H1 (cell line): ENCODE results near the gene HLA-C. TPM values are rescaled to one million over a fixed set of nuclear protein-coding genes. Genes with fewer than 3 reads are reported as not detected.

Source experiments
- CTCF ChIA-PET: fragments of 300-600 bp; sonication (Branson Sonifier 250); formaldehyde crosslinking; loops from one replicate; lab custom pipeline; 2021; ENCODE audit not compliant: partially characterized antibody; lab: Charles Lee
- POLR2A ChIA-PET: fragments of 300-600 bp; sonication (Branson Sonifier 250); formaldehyde crosslinking; loops from one replicate; lab custom pipeline; 2021; ENCODE audit warnings: inconsistent platforms; ENCODE audit not compliant: partially characterized antibody; lab: Charles Lee
- DNase-seq, 2 experiments: peaks; one replicate each; pipeline versions ENCODE4 v3.0.0 to v3.0.0-alpha.2; 2010 to 2022; ENCODE audit warnings: low spot score in 2 of 2, low read depth in 1 of 2, mixed read lengths in 1 of 2
- FAIRE-seq: peaks from 2 replicates; lab custom pipeline; 2011; peaks lifted over from hg19 to GRCh38; lab: Jason Lieb, UNC
- H2AFZ ChIP-seq: 2 replicates; pipeline ENCODE4 v1.8.1; 2012; ENCODE audit warnings: low read length, inconsistent platforms
- H2AK5ac ChIP-seq: 2 replicates; pipeline ENCODE4 v1.6.1; 2013; ENCODE audit warnings: low read depth, low read length
- H2BK120ac ChIP-seq: replicated peaks from 2 replicates; pipeline ENCODE3; 2013; ENCODE audit warnings: low read depth, low read length, inconsistent platforms
- H2BK12ac ChIP-seq: 2 replicates; pipeline ENCODE4 v1.6.1; 2013; ENCODE audit warnings: low read depth, low read length
- H2BK15ac ChIP-seq: 2 replicates; pipeline ENCODE4 v1.6.1; 2013; ENCODE audit warnings: low read length
- H2BK20ac ChIP-seq: 2 replicates; pipeline ENCODE4 v1.6.1; 2013; ENCODE audit warnings: low read length
- H2BK5ac ChIP-seq: 2 replicates; pipeline ENCODE4 v1.6.1; 2013; ENCODE audit warnings: low read depth, low read length
- H3K14ac ChIP-seq: 2 replicates; pipeline ENCODE4 v1.6.1; 2013; ENCODE audit warnings: inconsistent platforms; ENCODE audit not compliant: insufficient read length
- H3K18ac ChIP-seq: 2 replicates; pipeline ENCODE4 v1.6.1; 2013; ENCODE audit warnings: low read length; ENCODE audit errors: extremely low read depth
- H3K23ac ChIP-seq: 2 replicates; pipeline ENCODE4 v1.6.1; 2013; ENCODE audit warnings: inconsistent platforms; ENCODE audit not compliant: insufficient read length
- H3K23me2 ChIP-seq: 2 replicates; pipeline ENCODE4 v1.6.1; 2013; ENCODE audit warnings: low read depth, low read length
- H3K27ac ChIP-seq: 2 replicates; pipeline ENCODE4 v1.6.1; 2011; ENCODE audit warnings: low read depth, low read length, inconsistent platforms
- H3K27me3 ChIP-seq, 4 experiments: replicated peaks in 1 of 4; 1 replicate in 1 of 4; 2 replicates in 3 of 4; pipeline versions ENCODE4 v1.6.1 to v1.8.1; 2011 to 2013; ENCODE audit warnings: low read length in 3 of 4, mild to moderate bottlenecking in 3 of 4, inconsistent platforms in 2 of 4, mixed read lengths in 2 of 4, moderate library complexity in 1 of 4; ENCODE audit not compliant: control insufficient read depth in 3 of 4, insufficient read depth in 3 of 4; ENCODE audit errors: extremely low read depth in 1 of 4
- H3K36me3 ChIP-seq, 4 experiments: 2 replicates each; pipeline versions ENCODE4 v1.6.1 to v1.8.1; 2011 to 2013; ENCODE audit warnings: mild to moderate bottlenecking in 4 of 4, low read length in 3 of 4, moderate library complexity in 2 of 4, control low read depth in 1 of 4, inconsistent platforms in 1 of 4; ENCODE audit not compliant: insufficient read depth in 4 of 4, control insufficient read depth in 2 of 4
- H3K4ac ChIP-seq: replicated peaks from 2 replicates; pipeline ENCODE3; 2013; ENCODE audit warnings: low read length, low read depth, mixed read lengths, inconsistent platforms; ENCODE audit not compliant: insufficient read length
- H3K4me1 ChIP-seq, 4 experiments: replicated peaks in 1 of 4; 1 replicate in 1 of 4; 2 replicates in 3 of 4; pipeline versions ENCODE4 v1.6.1 to v1.8.1; 2011 to 2013; ENCODE audit warnings: low read length in 3 of 4, inconsistent platforms in 2 of 4, mixed read lengths in 1 of 4; ENCODE audit not compliant: insufficient read depth in 4 of 4, control insufficient read depth in 3 of 4
- H3K4me2 ChIP-seq, 2 experiments: 2 replicates each; pipeline versions ENCODE4 v1.6.1 to v1.8.1; 2011 to 2013; ENCODE audit warnings: low read depth in 2 of 2, low read length in 2 of 2, control low read depth in 1 of 2, inconsistent platforms in 1 of 2, mild to moderate bottlenecking in 1 of 2; ENCODE audit not compliant: insufficient read depth in 1 of 2
- H3K4me3 ChIP-seq, 4 experiments: fragments of 200-600, 300-600 bp in 1 of 4; sonication (generic), shearing (Covaris generic), sonication (Bioruptor Twin) in 1 of 4; 2 replicates each; pipeline versions ENCODE4 v1.5.1 to v1.8.1; 2011 to 2016; ENCODE audit warnings: low read length in 4 of 4, low read depth in 3 of 4, control low read depth in 2 of 4, inconsistent platforms in 2 of 4, mild to moderate bottlenecking in 2 of 4, mixed read lengths in 1 of 4, moderate library complexity in 1 of 4; ENCODE audit not compliant: insufficient read depth in 2 of 4; ENCODE audit errors: extremely low read depth in 1 of 4
- H3K56ac ChIP-seq: replicated peaks from 2 replicates; pipeline ENCODE3; 2013; ENCODE audit warnings: low read depth, mild to moderate bottlenecking, mixed read lengths, low read length, inconsistent platforms; ENCODE audit not compliant: insufficient read length
- H3K79me1 ChIP-seq: 2 replicates; pipeline ENCODE4 v1.6.1; 2013; ENCODE audit warnings: low read depth, low read length, control low read depth
- H3K79me2 ChIP-seq, 2 experiments: 2 replicates each; pipeline versions ENCODE4 v1.6.1 to v1.8.1; 2012 to 2013; ENCODE audit warnings: low read length in 2 of 2, mild to moderate bottlenecking in 2 of 2, inconsistent platforms in 1 of 2; ENCODE audit not compliant: insufficient read depth in 2 of 2, control insufficient read depth in 1 of 2
- H3K9ac ChIP-seq, 4 experiments: replicated peaks in 1 of 4; 1 replicate in 1 of 4; 2 replicates in 3 of 4; pipeline versions ENCODE4 v1.6.1 to v1.8.1; 2011 to 2013; ENCODE audit warnings: low read depth in 3 of 4, low read length in 3 of 4, control low read depth in 2 of 4, mild to moderate bottlenecking in 2 of 4, moderate library complexity in 2 of 4, inconsistent platforms in 1 of 4; ENCODE audit errors: extremely low read depth in 1 of 4
- H3K9me3 ChIP-seq, 2 experiments: 2 replicates each; pipeline versions ENCODE4 v1.6.1 to v1.8.1; 2012 to 2013; ENCODE audit warnings: mild to moderate bottlenecking in 2 of 2, moderate library complexity in 2 of 2, control low read depth in 1 of 2, inconsistent platforms in 1 of 2, low read depth in 1 of 2, low read length in 1 of 2, mixed read lengths in 1 of 2; ENCODE audit not compliant: insufficient read depth in 2 of 2
- H4K20me1 ChIP-seq, 2 experiments: replicated peaks in 1 of 2; 2 replicates each; pipeline versions ENCODE3 to v1.8.1; 2011 to 2013; ENCODE audit warnings: inconsistent platforms in 2 of 2, low read length in 2 of 2, mild to moderate bottlenecking in 1 of 2; ENCODE audit not compliant: insufficient read depth in 2 of 2, control insufficient read depth in 1 of 2
- H4K5ac ChIP-seq: 2 replicates; pipeline ENCODE4 v1.6.1; 2013; ENCODE audit warnings: low read length, low read depth, mixed read lengths, inconsistent platforms; ENCODE audit not compliant: insufficient read length
- H4K8ac ChIP-seq: 2 replicates; pipeline ENCODE4 v1.8.0; 2013; ENCODE audit warnings: mild to moderate bottlenecking, moderate library complexity, low read length, inconsistent platforms; ENCODE audit not compliant: insufficient read depth; ENCODE audit errors: extremely low read depth
- H4K91ac ChIP-seq: replicated peaks from 2 replicates; pipeline ENCODE3; 2013; ENCODE audit warnings: low read length, mixed read lengths, inconsistent platforms; ENCODE audit not compliant: insufficient read length
- CTBP2 ChIP-seq: IDR thresholded peaks from 2 replicates; pipeline ENCODE4 v1.7.0; 2011; ENCODE audit warnings: borderline replicate concordance, mild to moderate bottlenecking, moderate library complexity, mixed read lengths, low read length; ENCODE audit not compliant: insufficient read depth, insufficient read length
- E2F6 ChIP-seq: IDR thresholded peaks from 2 replicates; pipeline ENCODE4 v1.6.1; 2012; ENCODE audit warnings: inconsistent platforms
- SP4 ChIP-seq: IDR thresholded peaks from 2 replicates; pipeline ENCODE4 v1.6.1; 2012; ENCODE audit warnings: low read length, inconsistent platforms
- SUZ12 ChIP-seq: fragments of 200-600 bp; sonication (generic); IDR thresholded peaks from 2 replicates; pipeline ENCODE4 v1.6.1; 2012; ENCODE audit warnings: mild to moderate bottlenecking, inconsistent platforms, low read length, moderate library complexity, mixed read lengths
- TCF12 ChIP-seq: IDR thresholded peaks from 2 replicates; pipeline ENCODE4 v1.6.1; 2011; ENCODE audit warnings: low read depth, mild to moderate bottlenecking, low read length
- WGBS, 2 experiments: shearing (Covaris generic) in 1 of 2; methylation state at CpG; one replicate each; pipeline versions ENCODE4 v1.1.6 to v1.1.7; 2013 to 2015; ENCODE audit warnings: low lambda C conversion rate in 2 of 2, mixed read lengths in 2 of 2, inconsistent platforms in 1 of 2, low coverage in 1 of 2, missing lambda C conversion rate in 1 of 2; ENCODE audit not compliant: insufficient replicate concordance in 2 of 2, insufficient coverage in 1 of 2, insufficient read length in 1 of 2; ENCODE audit errors: extremely low coverage in 1 of 2, missing lambda C conversion rate in 1 of 2; 5-methylcytosine and 5-hydroxymethylcytosine counted together
- polyA plus RNA-seq, 7 experiments: library from polyadenylated mRNA; depleted of rRNA in 3 of 7; stranded (reverse) in 5 of 7; unstranded in 2 of 7; fragments of >200 nt in 5 of 7; fragments of 200-250 nt in 2 of 7; gene quantifications; 1 replicate in 5 of 7; 2 replicates in 1 of 7; 4 replicates in 1 of 7; pipeline versions ENCODE4 v1.2.1 to v1.2.3, GENCODE V29; 2011 to 2013; ENCODE audit warnings: missing spikeins in 2 of 7, mixed read lengths in 2 of 7
- total RNA-seq: library from RNA; stranded (reverse); fragmentation: NEBNext Ultra II Directional; extraction: Animal tissue kit (Norgen Biotek cat#: 25700); gene quantifications from 2 replicates; pipeline ENCODE4 v1.2.1, GENCODE V29; 2021
- TF ChIP-seq, protein P1 (sequence below): IDR thresholded peaks from 2 replicates; pipeline ENCODE4 v1.6.1; 2011; ENCODE audit warnings: low read depth, mild to moderate bottlenecking, low read length; ENCODE audit not compliant: insufficient read depth

The HLA-C gene
- total and polyA plus RNA-seq, 2 of the 8 experiments (the other 6 are each of a cell fraction or from before 2014, with no cell fraction given): 245 to 360 TPM

- no peaks in the 10 kb centered on the region for H3K79me2 ChIP-seq
- no peaks in the 10 kb centered on the region for H3K4me1 ChIP-seq
- TF ChIP-seq, protein P1, sequence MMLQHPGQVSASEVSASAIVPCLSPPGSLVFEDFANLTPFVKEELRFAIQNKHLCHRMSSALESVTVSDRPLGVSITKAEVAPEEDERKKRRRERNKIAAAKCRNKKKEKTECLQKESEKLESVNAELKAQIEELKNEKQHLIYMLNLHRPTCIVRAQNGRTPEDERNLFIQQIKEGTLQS: no peak
- TF ChIP-seq E2F6 (no peak), SP4 (no peak), CTBP2 (no peak), TCF12 (no peak), SUZ12 (no peak)
- H3K27ac ChIP-seq: no peak overlapping the region
- no peaks in the 10 kb centered on the region for H3K36me3 ChIP-seq
- 0% methylated on average over 1 of the region's 1 CpG; no CpG with 5 or more reads in 1 of the 2 experiments for WGBS, 2 experiments
- DNase-seq (no peak), FAIRE-seq (no peak)
- POLR2A ChIA-PET: no interaction called here
- H4K8ac ChIP-seq: no peak overlapping the region
- H2BK15ac ChIP-seq: no peak overlapping the region
- H3K18ac ChIP-seq: no peak overlapping the region
- no peak overlapping the region for H2BK12ac ChIP-seq
- CTCF ChIA-PET: interaction anchor here (0.6 to 1.7 kb wide), 8 partner anchors 9 to 234 kb away, joined by 3 to 5 read pairs (median 3); no protein-coding TSS in a partner anchor
- no peaks in the 10 kb centered on the region for H3K79me1 ChIP-seq
- H4K20me1 ChIP-seq: no peaks in the 10 kb centered on the region
- H2BK120ac ChIP-seq: no peak overlapping the region
- no peak overlapping the region for H4K91ac ChIP-seq
- no peaks in the 10 kb centered on the region for H3K27me3 ChIP-seq
- no peak overlapping the region for H3K4me2 ChIP-seq
- no peak overlapping the region for H2BK20ac ChIP-seq
- H4K5ac ChIP-seq: no peak overlapping the region
- no peak overlapping the region for H3K9ac ChIP-seq
- H3K56ac ChIP-seq: no peak overlapping the region
- H3K4me3 ChIP-seq: no peak overlapping the region
- no peak overlapping the region for H3K4ac ChIP-seq
- no peak overlapping the region for H3K14ac ChIP-seq
- H3K9me3 ChIP-seq: no peaks in the 10 kb centered on the region
- no peak overlapping the region for H2BK5ac ChIP-seq
- H2AK5ac ChIP-seq: no peak overlapping the region
- H2AFZ ChIP-seq: no peak overlapping the region
- no peaks in the 10 kb centered on the region for H3K23me2 ChIP-seq
- no peak overlapping the region for H3K23ac ChIP-seq
Observed at GRCh38 chr6:31321005-31321707, 49.3 kb upstream of the HLA-C start.
